ENCODE measurements around the gene CTDSP1.
A peak's percentile ranks its signal among the peaks of the same experiment; 100 is the strongest.

Gene CTDSP1

DNA sequence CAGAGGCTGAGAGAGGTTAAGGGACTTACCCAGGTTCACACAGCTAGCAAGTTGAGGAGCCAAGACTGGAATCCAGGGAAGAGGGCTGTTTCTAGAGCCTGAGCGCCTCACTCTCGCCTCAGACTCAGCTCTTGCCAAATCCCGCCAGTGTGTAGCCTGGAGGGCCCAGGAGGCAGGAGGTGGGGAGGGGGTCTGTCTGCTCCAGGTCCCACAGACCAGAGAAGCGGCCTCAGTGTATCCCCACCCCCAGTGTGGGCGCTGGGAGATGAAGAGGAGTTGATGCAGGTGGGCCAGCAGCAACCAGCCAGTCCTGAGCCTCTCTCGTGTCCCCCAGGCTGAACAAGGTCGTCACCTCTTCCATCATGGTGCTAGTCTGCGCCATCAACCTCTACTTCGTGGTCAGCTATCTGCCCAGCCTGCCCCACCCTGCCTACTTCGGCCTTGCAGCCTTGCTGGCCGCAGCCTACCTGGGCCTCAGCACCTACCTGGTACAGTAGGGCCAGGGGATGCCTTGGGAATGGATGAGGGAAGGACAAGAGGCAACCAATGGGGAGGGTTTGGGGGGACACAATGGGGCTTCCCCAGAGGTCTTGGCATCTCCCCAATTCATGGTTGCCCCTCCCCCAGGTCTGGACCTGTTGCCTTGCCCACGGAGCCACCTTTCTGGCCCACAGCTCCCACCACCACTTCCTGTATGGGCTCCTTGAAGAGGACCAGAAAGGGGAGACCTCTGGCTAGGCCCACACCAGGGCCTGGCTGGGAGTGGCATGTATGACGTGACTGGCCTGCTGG lies 5.2 kb upstream of the CTDSP1 start:
- peaks cover 5% of the 10 kb centered on the region for H3K79me2 ChIP-seq (ENCODE audit: control insufficient read depth, insufficient read depth, low read length, unreplicated experiment)
- H3K4me3 ChIP-seq (ENCODE audit: low read depth, low read length), result no peak overlapping the region
- no peaks in the 10 kb centered on the region for H3K36me3 ChIP-seq (ENCODE audit: insufficient read depth, low read length)
- H3K4me1 ChIP-seq (ENCODE audit: control insufficient read depth, insufficient read depth, low read length, unreplicated experiment), result peaks cover 9% of the 10 kb centered on the region
- no peak overlapping the region for H2AFZ ChIP-seq (ENCODE audit: low read length, unreplicated experiment)
- no peaks in the 10 kb centered on the region for H3K27me3 ChIP-seq (ENCODE audit: insufficient read depth, low read length)
- no peak overlapping the region for H3K27ac ChIP-seq (ENCODE audit: low read depth, low read length)

DNA sequence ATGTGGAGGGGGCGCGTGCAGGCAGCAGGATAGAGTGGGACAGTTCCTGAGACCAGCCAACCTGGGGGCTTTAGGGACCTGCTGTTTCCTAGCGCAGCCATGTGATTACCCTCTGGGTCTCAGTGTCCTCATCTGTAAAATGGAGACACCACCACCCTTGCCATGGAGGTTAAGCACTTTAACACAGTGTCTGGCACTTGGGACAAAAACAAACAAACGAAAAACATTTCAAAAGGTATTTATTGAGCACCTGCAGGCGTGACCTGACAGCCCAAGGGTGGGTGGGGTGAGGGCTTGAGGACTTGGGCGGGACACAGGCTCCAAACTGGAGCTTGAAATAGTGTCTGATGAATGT lies 4.6 kb upstream of the CTDSP1 start:
- Histone ChIP-seq H3K27ac (ENCODE audit: low read depth, low read length) (no peak overlapping the region), H3K36me3 (ENCODE audit: insufficient read depth, low read length) (no peaks in the 10 kb centered on the region), H3K27me3 (ENCODE audit: insufficient read depth, low read length) (no peaks in the 10 kb centered on the region), H3K79me2 (ENCODE audit: control insufficient read depth, insufficient read depth, low read length, unreplicated experiment) (peaks cover 6% of the 10 kb centered on the region), H3K4me1 (ENCODE audit: control insufficient read depth, insufficient read depth, low read length, unreplicated experiment) (peaks cover 9% of the 10 kb centered on the region), H3K4me3 (ENCODE audit: low read depth, low read length) (no peak overlapping the region; the same call in 1 of the 2 replicates), H2AFZ (ENCODE audit: low read length, unreplicated experiment) (no peak overlapping the region)

DNA sequence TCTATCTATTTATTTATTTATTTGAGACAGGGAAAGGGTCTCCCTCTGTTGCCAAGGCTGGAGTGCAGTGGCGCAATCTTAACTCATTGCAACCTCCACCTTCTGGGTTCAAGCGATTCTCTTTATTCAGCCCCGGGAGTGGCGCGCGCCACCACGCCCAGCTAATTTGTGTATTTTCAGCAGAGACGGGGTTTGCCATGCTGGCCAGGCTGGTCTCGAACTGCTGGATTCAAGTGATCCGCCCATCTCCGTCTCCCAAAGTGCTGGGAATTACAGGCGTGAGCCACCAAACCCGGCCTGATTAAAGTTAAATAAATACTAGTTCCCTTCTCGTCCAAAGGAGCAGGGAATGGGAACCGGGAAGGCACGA lies 4.2 kb upstream of the CTDSP1 start:
- no peaks in the 10 kb centered on the region for H3K36me3 ChIP-seq (ENCODE audit: insufficient read depth, low read length)
- H3K4me1 ChIP-seq (ENCODE audit: control insufficient read depth, insufficient read depth, low read length, unreplicated experiment), result peaks cover 9% of the 10 kb centered on the region
- H3K79me2 ChIP-seq (ENCODE audit: control insufficient read depth, insufficient read depth, low read length, unreplicated experiment), result peaks cover 10% of the 10 kb centered on the region
- H3K4me3 ChIP-seq (ENCODE audit: low read depth, low read length), result peak overlapping the region; percentile 83
- no peaks in the 10 kb centered on the region for H3K27me3 ChIP-seq (ENCODE audit: insufficient read depth, low read length)
- H2AFZ ChIP-seq (ENCODE audit: low read length, unreplicated experiment), result peak overlapping the region; percentile 87
- peak overlapping the region; percentile 37 for H3K27ac ChIP-seq (ENCODE audit: low read depth, low read length)

DNA sequence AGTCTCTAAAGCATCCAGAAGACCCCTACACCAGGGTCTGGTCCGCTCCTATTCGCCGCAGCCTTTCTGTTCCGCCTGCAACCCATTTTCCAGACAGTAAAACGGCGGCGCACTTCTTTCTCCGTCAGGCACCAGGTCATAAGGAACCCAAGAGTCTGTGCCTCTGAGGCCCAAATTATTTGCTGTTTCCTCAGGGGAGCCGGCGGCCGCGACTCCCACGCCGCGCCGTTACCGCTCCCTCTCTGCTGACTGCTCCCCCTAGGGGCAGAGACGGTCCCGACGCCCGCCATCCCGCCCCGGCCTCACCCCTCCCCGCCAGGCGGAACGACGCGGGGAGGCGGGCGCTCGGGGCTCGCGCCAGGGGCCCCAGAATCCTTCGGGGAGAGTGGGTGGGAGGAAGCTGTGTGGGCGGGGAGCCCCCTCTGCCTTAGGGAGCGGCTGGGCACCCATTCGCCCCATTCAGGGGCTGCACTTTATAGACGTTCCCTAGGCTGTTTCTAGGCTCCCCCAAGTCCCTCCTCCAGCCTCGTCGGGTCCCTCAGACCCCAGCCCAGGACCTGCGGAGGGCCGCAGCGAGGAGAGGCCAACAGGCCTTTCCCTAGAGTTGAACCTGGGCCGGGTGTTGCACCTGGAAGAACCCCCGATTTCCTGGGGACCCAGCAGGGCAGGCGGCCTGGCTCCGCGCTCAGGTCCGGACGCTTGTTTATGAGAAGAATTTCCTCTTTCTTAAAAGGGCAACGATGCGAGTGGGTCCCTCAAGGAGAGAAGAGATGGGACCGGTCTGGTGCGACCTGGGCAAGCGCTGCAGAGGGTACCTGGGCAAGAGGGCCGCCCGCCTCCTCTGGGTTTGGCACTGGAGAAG lies 3.6 kb upstream of the CTDSP1 start:
- Histone ChIP-seq H3K36me3 (ENCODE audit: insufficient read depth, low read length) (no peaks in the 10 kb centered on the region), H3K27ac (ENCODE audit: low read depth, low read length) (peak overlapping the region; percentile 82), H3K4me1 (ENCODE audit: control insufficient read depth, insufficient read depth, low read length, unreplicated experiment) (peaks cover 9% of the 10 kb centered on the region), H3K4me3 (ENCODE audit: low read depth, low read length) (peak overlapping the region; percentile 83), H3K79me2 (ENCODE audit: control insufficient read depth, insufficient read depth, low read length, unreplicated experiment) (peaks cover 16% of the 10 kb centered on the region), H3K27me3 (ENCODE audit: insufficient read depth, low read length) (no peaks in the 10 kb centered on the region), H2AFZ (ENCODE audit: low read length, unreplicated experiment) (peak overlapping the region; percentile 87)

DNA sequence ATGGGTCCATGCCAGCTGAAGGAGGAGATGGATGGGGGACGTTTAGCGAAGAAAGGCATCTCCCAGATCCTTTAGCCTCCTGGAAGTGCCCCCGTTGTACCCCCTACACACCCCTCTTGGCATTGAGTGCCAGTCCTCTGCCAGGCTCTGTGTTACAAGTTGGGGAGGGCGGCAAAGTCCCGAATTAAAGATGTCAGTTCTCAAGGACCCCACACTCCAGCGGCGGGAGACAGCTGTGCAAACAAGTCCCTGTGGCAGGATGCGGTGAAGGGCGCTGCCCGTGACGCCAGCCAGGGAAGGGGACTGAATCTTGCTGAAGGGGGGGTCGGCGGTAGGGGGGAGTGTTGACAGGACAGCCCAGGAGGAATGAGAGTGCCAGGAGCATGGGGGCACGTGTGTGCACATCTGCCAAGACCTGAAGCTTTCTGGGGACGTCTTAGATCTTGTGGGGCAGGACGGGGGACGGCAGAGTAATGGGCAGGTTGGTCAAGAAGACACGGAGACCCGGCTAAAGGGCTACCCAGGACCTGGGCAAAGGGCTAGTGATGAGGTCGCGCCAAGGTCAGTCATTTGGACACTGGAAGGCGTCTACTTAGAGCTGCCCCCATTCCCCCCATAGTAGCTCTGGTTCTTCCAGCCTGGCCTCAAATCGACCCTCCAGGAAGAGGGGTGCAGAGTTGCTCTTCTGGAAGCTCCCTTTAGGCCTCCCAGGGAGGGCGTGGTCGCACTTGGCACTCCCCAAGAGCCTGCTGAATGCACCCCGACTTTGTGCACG lies 2.8 kb upstream of the CTDSP1 start:
- peaks cover 24% of the 10 kb centered on the region for H3K79me2 ChIP-seq (ENCODE audit: control insufficient read depth, insufficient read depth, low read length, unreplicated experiment)
- peak overlapping the region; percentile 82 for H3K27ac ChIP-seq (ENCODE audit: low read depth, low read length)
- H2AFZ ChIP-seq (ENCODE audit: low read length, unreplicated experiment), result peak overlapping the region; percentile 34
- no peaks in the 10 kb centered on the region for H3K36me3 ChIP-seq (ENCODE audit: insufficient read depth, low read length)
- no peaks in the 10 kb centered on the region for H3K27me3 ChIP-seq (ENCODE audit: insufficient read depth, low read length)
- peaks cover 15% of the 10 kb centered on the region for H3K4me1 ChIP-seq (ENCODE audit: control insufficient read depth, insufficient read depth, low read length, unreplicated experiment)
- peak overlapping the region; percentile 83 for H3K4me3 ChIP-seq (ENCODE audit: low read depth, low read length)

DNA sequence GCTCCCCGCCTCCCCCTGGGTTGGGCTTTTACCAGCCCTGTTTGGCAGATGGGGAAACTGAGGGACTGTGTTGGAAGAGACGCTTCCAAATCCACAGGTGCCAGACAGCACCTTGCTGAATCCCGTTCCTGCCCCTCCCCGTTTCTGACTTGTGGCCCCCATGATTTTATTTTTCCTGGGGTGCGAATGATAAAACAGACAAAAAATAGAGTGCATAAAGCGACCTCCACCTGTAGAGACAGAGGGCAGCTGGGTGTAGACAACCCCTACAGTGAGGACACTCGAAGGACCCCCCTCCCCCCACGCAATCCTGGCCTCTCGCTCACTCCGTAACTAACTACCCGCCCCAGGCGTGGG lies 2.2 kb upstream of the CTDSP1 start:
- H3K27me3 ChIP-seq (ENCODE audit: insufficient read depth, low read length), result no peaks in the 10 kb centered on the region
- H3K79me2 ChIP-seq (ENCODE audit: control insufficient read depth, insufficient read depth, low read length, unreplicated experiment), result peaks cover 30% of the 10 kb centered on the region
- peak overlapping the region; percentile 34 for H2AFZ ChIP-seq (ENCODE audit: low read length, unreplicated experiment)
- H3K4me3 ChIP-seq (ENCODE audit: low read depth, low read length), result peak overlapping the region; percentile 83
- H3K27ac ChIP-seq (ENCODE audit: low read depth, low read length), result peak overlapping the region; percentile 82
- H3K36me3 ChIP-seq (ENCODE audit: insufficient read depth, low read length), result no peaks in the 10 kb centered on the region
- peaks cover 16% of the 10 kb centered on the region for H3K4me1 ChIP-seq (ENCODE audit: control insufficient read depth, insufficient read depth, low read length, unreplicated experiment)

DNA sequence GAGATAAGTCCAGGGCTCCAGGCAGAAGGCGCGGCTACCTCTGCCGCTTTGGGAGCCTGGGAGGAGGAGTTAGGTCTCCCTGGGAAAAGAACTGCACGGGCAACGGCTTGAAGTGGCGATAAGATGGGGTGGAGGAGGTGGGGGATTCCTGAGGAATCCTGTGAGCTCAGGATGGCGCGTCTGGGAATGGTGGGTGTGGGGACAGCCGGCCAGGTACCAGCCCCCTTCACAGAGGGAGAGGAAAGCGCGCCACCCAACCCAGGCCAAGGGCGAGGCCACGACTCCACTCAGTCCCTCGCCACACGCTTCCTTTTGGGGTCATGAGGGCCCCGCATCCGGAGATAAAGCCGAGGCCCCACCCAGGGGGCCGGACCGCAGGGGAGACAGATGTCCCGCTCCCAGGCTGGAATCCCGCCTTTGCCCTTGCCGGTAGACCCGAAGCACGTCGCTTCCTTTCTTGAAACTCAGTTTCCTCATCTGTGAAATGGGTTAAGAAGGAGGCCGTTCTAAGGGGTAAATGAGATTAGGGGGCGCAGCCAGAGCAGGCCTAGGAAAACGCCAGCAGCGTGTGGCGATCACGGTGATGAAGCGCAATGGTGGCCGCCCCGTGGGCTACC lies 1.7 kb upstream of the CTDSP1 start:
- peak overlapping the region; percentile 70 for H2AFZ ChIP-seq (ENCODE audit: low read length, unreplicated experiment)
- peaks cover 35% of the 10 kb centered on the region for H3K79me2 ChIP-seq (ENCODE audit: control insufficient read depth, insufficient read depth, low read length, unreplicated experiment)
- H3K4me3 ChIP-seq (ENCODE audit: low read depth, low read length), result peak overlapping the region; percentile 83
- H3K36me3 ChIP-seq (ENCODE audit: insufficient read depth, low read length), result no peaks in the 10 kb centered on the region
- H3K27ac ChIP-seq (ENCODE audit: low read depth, low read length), result peak overlapping the region; percentile 82
- no peaks in the 10 kb centered on the region for H3K27me3 ChIP-seq (ENCODE audit: insufficient read depth, low read length)
- H3K4me1 ChIP-seq (ENCODE audit: control insufficient read depth, insufficient read depth, low read length, unreplicated experiment), result peaks cover 16% of the 10 kb centered on the region

DNA sequence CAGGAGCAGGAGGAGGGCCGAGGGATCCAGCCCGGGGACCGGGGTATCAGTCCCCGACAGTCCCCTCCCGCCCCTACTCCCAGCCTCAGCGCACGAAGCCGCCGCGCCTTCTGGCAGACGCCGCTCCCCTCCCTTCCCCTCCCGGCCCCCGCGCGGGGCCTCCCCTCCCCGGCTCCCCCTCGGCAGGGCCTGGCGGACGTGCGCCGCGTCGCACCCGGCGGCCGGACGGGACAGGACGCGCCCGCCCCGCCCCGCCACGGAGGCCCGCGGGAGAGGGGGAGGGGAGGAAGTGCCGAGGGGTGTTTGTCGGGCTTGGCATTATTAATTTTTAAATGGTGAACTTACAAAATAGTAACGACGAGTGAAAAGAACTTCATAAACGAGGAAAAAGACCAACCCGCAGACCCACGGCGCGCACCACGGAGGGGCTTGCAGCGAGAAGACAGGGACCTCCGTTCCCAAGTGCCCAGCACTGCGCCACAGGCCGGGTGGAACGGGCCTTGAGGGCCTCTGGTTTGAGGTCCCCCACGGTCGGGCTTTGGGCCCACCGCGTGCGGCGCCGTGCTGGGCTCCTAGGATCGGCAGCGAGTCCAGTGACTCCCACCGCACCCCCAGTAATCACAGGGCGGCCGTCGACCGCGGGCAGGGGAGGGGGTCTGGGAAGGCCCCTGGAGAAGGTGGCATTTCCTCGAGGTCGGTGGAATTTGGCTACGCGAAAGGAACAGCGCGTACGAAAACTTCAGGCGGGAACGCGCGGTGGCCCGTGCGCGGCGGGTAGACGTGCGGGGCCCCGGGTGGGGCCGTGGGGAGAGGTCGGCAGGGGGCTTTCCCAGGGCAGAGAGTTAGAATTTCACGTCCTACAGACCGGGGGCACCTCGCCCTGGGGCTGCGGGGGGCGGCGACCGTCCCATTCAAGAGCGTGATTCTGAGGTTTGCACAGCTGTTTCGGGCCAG lies 954 bp upstream of the CTDSP1 start:
- Histone ChIP-seq H3K4me3 (ENCODE audit: low read depth, low read length) (peak overlapping the region; percentile 83), H3K36me3 (ENCODE audit: insufficient read depth, low read length) (no peaks in the 10 kb centered on the region), H3K4me1 (ENCODE audit: control insufficient read depth, insufficient read depth, low read length, unreplicated experiment) (peaks cover 16% of the 10 kb centered on the region), H3K79me2 (ENCODE audit: control insufficient read depth, insufficient read depth, low read length, unreplicated experiment) (peaks cover 36% of the 10 kb centered on the region), H3K27ac (ENCODE audit: low read depth, low read length) (peak overlapping the region; percentile 82), H2AFZ (ENCODE audit: low read length, unreplicated experiment) (peak overlapping the region; percentile 70), H3K27me3 (ENCODE audit: insufficient read depth, low read length) (no peaks in the 10 kb centered on the region)

DNA sequence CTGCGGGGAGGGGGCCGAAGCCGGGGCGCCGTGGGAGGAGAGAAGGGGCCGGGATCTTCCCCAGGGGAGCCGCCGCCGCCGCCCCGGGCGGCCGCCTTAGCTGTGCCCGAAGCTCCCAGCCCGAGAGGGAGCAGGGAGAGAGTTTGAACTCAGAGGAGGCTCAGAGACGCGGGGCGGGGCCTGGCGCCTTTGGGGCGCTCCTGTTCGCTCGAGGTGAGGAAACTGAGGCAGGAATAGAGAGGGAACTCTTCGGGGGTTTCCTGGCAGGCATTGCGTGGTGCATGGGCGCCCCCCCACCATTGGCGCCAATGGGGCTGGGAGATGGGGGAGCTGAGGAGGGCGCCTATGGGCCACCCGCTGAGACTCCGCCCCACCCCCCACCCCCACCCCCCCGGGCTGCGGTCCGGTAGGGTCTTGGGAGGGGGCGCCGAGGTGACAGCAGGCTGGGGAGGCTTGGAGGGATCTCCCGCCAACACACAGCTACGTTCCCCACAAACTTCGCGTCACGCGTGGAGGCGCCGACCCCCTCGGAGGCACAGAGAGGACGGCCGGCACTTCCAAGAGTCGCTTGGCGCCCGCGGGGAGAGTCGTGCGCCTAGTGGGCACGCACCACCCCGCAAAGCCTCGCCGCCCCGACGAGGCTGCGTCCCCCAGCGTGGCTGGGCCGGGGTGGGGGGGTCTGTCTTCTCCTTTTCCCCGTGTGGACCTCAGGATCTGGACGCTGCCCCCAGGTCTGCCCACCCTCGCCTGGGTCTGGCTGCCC lies 680 bp downstream of the CTDSP1 start:
- peaks cover 7% of the 10 kb centered on the region; the same call in 1 of the 2 replicates for H3K36me3 ChIP-seq (ENCODE audit: insufficient read depth, low read length)
- H2AFZ ChIP-seq (ENCODE audit: low read length, unreplicated experiment), result no peak overlapping the region
- peak overlapping the region; percentile 92 for H3K4me3 ChIP-seq (ENCODE audit: low read depth, low read length)
- H3K27me3 ChIP-seq (ENCODE audit: insufficient read depth, low read length), result no peaks in the 10 kb centered on the region
- H3K4me1 ChIP-seq (ENCODE audit: control insufficient read depth, insufficient read depth, low read length, unreplicated experiment), result peaks cover 26% of the 10 kb centered on the region
- peaks cover 36% of the 10 kb centered on the region for H3K79me2 ChIP-seq (ENCODE audit: control insufficient read depth, insufficient read depth, low read length, unreplicated experiment)
- H3K27ac ChIP-seq (ENCODE audit: low read depth, low read length), result peak overlapping the region; percentile 76

Measured in ACC112 (cell line).